Upper lobe of right lung (tissue), 1 donor: Measurements from ENCODE around the gene ATPAF2. TPM values are rescaled to one million over a fixed set of nuclear protein-coding genes. Genes with fewer than 3 reads are reported as not detected.

Source experiments
- ATAC-seq: fragments of 200-7000 bp; cut with Tn5 transposase; one replicate; pipeline ENCODE4 v1.9.1; 2020; ENCODE audit warnings: mild to moderate bottlenecking, moderate library complexity
- DNase-seq: peaks from one replicate; pipeline ENCODE4 v3.0.0-alpha.2; 2020
- H3K27ac ChIP-seq: fragments of 200-600 bp; one replicate; pipeline ENCODE4 v1.8.0; 2022
- H3K27me3 ChIP-seq: fragments of 200-600 bp; one replicate; pipeline ENCODE4 v1.8.0; 2022; ENCODE audit warnings: mild to moderate bottlenecking
- H3K36me3 ChIP-seq: fragments of 200-600 bp; one replicate; pipeline ENCODE4 v1.8.0; 2022
- H3K4me1 ChIP-seq: fragments of 200-600 bp; one replicate; pipeline ENCODE4 v1.8.0; 2022
- H3K4me3 ChIP-seq: fragments of 200-600 bp; one replicate; pipeline ENCODE4 v1.8.0; 2022; ENCODE audit warnings: mild to moderate bottlenecking
- H3K9me3 ChIP-seq: fragments of 200-600 bp; one replicate; pipeline ENCODE4 v1.8.0; 2022
- intact Hi-C: fragments of 100-400 bp; cut with DNase I; formaldehyde crosslinking; loops from one replicate; pipeline ENCODE4 v1.11.0; 2022
- total RNA-seq: library from RNA; stranded (reverse); fragmentation: NEBNext Ultra II Directional; extraction: Animal tissue kit (Norgen Biotek cat#: 25700); gene quantifications from one replicate; pipeline ENCODE4 v1.2.1, GENCODE V29; 2021
- TF ChIP-seq, protein P1 (sequence below): fragments of 200-600 bp; IDR thresholded peaks from one replicate; pipeline ENCODE4 v1.8.0; 2022; ENCODE audit warnings: antibody characterized with exemption
- donor health status: DM: no; HTN: yes; CAD: no; lungs with severe emphysema.

ATPAF2 gene
- total RNA-seq, 1 donor from 2014 or later: 26.3 TPM

DNA sequence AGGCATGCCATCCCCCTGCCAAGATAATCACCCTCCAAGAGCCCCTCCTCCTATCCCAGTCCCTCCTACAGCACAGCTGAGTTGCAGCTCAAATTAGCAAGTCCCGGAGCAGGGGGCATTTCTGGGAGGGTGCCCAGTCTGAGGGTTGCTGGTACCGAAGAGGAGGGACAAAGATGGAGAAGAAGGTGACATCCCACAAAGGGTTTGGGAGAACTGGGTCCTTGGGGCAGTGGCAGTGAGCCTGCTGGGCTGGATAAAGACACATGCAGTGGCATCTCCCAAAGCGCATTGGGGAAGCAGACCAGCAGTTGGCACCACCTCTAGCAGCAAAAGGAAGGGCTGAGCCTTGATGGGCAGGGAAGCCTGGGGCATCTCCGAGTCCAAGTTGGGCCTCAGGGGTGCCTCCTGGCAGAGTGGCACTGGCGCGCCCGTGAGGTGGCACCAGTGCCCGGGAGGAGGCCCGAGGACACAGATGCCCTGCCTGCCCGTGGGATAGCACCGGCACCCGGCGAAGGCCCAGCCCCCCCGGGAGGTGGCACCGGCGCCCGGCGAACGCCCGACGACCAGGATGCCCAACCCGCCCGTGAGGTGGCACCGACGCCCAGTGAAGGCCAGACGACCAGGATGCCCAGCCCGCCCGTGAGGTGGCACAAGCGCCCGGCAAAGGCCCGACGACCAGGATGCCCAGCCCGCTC, 67.4 kb downstream of the ATPAF2 start:
- ATAC-seq: peak; percentile 4
- peak; percentile 82 for DNase-seq
- H3K9me3 ChIP-seq: no peaks in the 10 kb centered on the region
- no peaks in the 10 kb centered on the region for H3K36me3 ChIP-seq
- peaks cover 27% of the 10 kb centered on the region for H3K4me1 ChIP-seq
- peak overlapping the region; percentile 80 for H3K4me3 ChIP-seq
- peak overlapping the region; percentile 90 for H3K27ac ChIP-seq
- intact Hi-C loops: no loop called here
- TF ChIP-seq, protein P1, sequence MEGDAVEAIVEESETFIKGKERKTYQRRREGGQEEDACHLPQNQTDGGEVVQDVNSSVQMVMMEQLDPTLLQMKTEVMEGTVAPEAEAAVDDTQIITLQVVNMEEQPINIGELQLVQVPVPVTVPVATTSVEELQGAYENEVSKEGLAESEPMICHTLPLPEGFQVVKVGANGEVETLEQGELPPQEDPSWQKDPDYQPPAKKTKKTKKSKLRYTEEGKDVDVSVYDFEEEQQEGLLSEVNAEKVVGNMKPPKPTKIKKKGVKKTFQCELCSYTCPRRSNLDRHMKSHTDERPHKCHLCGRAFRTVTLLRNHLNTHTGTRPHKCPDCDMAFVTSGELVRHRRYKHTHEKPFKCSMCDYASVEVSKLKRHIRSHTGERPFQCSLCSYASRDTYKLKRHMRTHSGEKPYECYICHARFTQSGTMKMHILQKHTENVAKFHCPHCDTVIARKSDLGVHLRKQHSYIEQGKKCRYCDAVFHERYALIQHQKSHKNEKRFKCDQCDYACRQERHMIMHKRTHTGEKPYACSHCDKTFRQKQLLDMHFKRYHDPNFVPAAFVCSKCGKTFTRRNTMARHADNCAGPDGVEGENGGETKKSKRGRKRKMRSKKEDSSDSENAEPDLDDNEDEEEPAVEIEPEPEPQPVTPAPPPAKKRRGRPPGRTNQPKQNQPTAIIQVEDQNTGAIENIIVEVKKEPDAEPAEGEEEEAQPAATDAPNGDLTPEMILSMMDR: no peak
- H3K27me3 ChIP-seq: no peaks in the 10 kb centered on the region

DNA sequence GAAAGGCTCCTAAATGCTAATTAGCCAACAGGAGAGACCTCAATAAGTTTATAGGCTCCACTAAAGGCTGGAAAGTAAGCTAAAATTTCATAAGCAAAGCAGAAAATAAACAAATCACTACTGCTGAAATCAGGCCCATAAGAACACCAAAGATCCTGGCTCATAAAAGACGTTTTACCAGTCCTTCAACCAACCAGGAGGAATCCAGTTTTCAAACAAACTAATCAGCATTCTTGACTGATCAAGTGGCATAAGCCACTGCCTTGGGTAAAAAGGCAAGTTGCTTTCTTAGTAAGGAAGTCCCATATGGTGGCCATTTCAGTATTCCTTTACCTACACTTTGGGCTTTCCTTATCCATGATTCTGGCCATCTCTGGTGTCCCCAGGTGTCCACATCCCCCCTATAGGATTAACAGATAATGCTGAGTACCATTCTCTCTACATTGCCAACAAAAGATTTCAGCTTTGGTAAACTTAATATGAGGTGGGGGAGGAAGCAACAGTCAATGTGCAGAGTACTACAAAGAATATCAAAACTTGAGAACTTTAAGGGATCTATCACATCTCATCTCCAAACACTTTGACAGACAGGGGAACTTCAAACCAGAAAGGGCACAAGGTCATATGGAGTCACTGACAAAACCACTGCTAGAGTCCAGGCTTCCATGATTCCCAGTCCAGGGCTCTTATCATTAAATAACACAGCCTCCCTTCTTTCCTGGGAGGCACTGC, 68.1 kb downstream of the ATPAF2 start:
- Histone ChIP-seq H3K9me3 (no peaks in the 10 kb centered on the region), H3K27me3 (no peaks in the 10 kb centered on the region), H3K4me3 (peak overlapping the region; percentile 80), H3K36me3 (no peaks in the 10 kb centered on the region), H3K4me1 (peaks cover 27% of the 10 kb centered on the region), H3K27ac (peak overlapping the region; percentile 90)
- intact Hi-C loops: no loop called here
- TF ChIP-seq, protein P1: no peak
- DNase-seq: no peak
- no peak for ATAC-seq

Other genes starting within 250 kb of the ATPAF2 start
- 80.8 TPM for gene SREBF1, start 202.2 kb downstream of the ATPAF2 start, total RNA-seq
- 76.7 TPM for gene TOM1L2, start 66.8 kb downstream of the ATPAF2 start, total RNA-seq
- gene DRC3, start 66.3 kb downstream of the ATPAF2 start, total RNA-seq: 3.3 TPM
- 11.6 TPM for gene GID4, start 240 bp upstream of the ATPAF2 start, total RNA-seq
- 35.1 TPM for gene DRG2, start 48.8 kb upstream of the ATPAF2 start, total RNA-seq
- 2.8 TPM for gene MYO15A, start 69.6 kb upstream of the ATPAF2 start, total RNA-seq
- 99.1 TPM for gene ALKBH5, start 144.7 kb upstream of the ATPAF2 start, total RNA-seq
- gene LLGL1, start 186.5 kb upstream of the ATPAF2 start, total RNA-seq: 11.7 TPM
- 295 TPM for gene FLII, start 219.6 kb upstream of the ATPAF2 start, total RNA-seq
- 12.0 TPM for gene MIEF2, start 221.5 kb upstream of the ATPAF2 start, total RNA-seq